Pons (tissue), 1 donor: Measurements from ENCODE around the gene FGD4.

Source experiments
- DNase-seq: peaks from one replicate; pipeline ENCODE4 v3.0.0-alpha.2; 2016; ENCODE audit warnings: low spot score

FGD4 gene

DNA sequence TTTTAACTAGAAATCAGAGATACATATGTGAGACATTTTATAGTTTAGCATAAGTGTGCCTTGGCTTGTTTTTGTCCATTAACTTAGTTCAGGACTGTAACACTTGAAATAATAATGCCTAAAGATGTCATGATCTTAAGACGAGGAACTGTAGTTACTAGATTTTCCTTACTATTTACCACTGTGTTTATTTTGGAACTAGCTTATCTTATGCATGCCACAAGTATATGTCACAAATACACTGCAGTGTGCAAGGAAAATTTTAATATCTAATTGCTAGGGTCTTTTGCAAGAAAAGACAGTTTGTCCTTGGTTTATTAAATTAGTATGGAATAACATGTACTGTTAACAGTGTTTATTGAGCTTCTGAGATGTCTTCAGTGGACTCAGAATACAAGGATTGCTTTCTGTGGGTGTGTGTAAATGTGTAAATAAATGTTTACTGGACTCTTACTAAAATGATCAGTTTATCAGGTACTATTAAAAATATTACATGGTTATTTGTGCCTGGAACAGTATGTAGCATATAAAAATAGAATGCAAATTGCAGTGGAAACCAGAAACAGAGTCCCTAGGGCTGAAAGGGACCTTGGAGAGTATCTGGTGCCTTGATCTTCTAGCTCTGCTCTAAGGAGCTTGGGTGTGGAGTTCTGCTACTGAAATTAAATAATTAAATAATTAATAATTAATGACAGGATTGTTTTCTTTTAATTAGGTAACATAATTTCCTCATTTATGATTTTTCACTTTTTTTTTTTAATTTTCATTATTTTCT, 58.1 kb downstream of the FGD4 start:
- DNase-seq: no peak

DNA sequence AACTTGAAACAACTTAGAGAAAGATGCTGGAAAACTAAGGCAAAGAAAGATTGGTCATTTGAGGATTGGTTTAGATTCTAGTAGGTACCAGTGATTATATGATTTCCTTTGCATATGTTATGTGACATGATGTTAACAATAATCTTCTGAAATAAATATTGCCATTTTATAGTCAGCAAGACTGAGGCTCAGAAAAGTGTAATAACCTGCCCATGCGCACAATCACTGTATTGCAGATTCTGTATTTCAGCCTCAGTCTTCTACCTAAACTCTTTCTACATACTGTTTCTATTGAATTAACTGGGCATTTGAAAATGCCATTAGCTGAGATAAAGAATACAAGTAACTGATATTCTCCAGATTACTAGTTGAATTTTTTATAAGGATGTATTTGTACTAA, 61.3 kb downstream of the FGD4 start:
- DNase-seq: no peak

DNA sequence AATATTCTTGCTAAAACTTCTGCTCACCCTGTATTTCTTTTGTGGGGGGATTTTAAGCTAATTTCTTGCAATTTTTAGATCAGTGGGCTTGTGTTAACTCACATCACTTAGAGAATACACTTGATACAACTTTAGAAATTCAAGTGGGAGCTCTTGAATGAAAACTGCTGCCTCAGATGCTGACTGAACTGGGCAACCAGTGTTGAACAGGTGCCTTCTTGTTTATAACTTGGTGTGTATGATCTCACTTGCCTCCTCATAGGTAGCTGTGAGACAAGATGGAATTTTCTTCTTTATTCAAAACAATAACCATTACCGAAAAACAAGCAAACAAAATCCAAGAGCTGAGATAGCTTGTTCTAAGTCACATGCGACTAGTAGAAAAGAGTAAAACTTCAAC, 63.5 kb downstream of the FGD4 start:
- no peak for DNase-seq

DNA sequence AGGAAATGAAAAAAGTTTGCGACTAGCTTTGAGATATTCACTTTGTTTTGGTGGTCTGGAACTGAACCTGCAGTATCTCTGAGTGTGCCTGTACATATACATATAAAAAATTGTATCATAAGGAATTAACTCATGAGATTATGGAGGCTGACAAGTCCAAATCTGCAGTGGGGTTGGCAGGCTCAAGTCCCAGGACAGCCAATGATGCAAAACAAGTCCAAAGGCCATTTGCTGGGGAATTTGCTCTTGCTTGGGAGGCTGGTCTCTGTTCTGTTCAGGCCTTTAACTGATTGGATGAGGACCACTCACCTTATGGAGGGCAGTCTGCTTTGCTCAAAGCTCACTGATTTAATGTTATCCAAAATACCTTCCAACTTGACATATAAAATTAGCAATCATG, 66.8 kb downstream of the FGD4 start:
- DNase-seq: no peak

DNA sequence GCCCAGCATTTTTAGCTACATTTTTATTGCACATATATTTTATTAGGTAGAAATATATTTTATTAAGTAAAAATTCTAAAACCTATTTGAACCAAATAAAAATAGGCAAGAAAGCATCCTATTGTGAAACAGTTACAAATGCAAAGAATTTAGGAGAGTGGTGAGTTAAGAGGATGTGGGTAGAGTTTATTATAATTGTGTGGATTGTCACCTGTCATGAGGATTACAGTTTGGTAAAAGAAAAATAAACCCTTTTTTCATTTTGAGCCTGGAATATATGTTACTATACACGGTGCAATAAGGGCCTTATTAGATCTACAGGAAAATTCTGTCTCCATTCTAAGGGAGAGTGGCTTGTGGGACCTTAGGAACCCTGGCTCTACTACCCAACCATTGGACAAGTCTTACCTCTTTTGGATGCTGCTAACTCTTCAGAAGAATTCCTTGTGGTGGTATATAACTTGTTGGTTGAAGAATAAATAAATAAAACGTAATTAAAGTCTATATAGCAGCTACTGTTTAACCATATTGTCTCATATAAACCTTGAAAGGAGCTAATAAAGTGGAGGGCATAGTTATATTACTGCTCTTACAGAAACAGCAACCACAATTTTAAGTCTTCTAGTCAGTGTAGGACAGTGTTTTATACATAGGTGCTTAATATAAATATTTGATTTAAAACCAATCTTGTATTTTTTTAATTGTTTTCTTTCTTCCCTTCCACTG, 67.8 kb downstream of the FGD4 start:
- DNase-seq: no peak

DNA sequence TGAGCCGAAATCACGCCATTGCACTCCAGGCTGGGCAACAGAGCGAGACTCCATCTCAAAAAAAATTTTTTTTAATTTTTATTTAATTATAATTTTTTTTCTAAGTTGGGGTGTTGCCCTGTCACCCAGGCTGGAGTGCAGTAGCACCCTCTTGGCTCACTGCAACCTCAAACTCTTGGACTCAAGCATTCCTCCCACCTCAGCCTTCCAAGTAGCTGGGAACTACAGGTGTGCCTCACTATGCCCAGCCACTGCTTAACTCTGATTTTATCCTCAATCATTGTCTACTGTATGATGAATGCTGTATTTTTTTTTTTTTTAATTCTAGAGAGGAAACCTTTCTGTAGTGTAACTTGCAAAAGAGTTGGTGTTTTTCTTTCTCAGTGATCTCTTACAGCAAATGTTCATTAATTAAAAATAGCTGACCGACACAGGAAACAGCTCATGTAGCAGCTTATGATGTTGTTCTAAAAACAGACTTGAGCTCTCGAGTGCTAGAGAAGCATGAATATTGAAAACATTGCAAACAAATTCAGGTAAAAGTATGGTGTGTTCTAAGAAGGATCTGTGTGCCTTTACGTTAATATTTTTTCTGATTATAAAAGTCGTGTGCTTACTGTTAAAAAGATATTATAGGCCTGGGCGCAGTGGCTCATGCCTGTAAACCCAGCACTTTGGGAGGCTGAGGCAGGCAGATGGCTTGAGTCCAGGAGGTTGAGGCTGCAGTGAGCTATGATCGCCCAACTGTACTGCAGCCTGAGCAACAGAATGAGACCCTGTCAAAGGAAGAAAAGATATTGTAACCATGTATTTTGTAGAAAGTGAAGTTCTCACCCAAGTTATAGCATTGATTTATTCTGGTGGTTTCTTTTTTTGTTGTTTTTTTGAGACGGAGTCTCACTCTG, 68.9 kb downstream of the FGD4 start:
- DNase-seq: no peak

DNA sequence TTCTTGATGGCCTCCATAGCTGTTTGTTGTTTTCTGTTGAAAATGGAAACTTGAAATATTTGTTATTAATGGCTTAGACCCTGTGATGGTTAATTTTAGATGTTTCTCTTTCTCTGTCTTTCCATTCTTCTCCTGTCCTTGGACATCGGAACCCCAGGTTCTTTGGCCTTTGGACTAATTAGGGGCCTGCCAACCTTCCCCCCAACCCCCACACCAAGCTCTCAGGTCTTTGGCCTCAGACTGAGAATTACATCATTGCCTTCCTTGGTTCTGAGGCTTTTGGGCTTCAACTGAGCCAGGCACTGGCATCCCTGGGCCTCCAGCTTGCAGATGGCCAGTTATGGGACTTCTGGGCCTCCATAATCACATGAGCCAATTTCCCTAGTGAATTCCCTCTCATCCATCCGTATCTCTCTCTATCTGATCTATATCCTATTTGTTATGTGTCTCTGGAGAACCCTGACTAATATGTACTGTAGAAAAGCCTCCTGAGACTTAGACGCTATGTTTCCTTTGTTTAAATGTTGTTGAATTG, 71.6 kb downstream of the FGD4 start:
- no peak for DNase-seq

DNA sequence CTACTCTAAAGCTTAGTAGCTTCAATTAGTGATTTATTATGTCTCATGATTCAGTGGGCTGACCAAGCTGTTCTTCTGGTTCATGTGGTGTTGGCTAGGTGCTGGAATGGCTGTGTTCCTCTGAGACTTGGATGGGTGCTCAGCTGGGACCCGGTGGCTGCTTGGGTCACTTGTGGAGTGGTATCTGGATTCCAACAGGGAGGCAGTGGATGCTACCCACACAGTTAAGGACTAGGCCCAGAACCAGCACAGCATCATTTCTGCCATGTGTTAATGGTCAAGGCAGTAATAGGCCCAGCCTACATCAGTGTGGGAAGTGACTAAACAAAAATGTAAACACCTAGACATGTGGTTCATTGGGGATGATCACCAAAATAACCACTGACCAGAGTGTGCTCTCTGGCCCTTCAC, 72.2 kb downstream of the FGD4 start:
- no peak for DNase-seq

DNA sequence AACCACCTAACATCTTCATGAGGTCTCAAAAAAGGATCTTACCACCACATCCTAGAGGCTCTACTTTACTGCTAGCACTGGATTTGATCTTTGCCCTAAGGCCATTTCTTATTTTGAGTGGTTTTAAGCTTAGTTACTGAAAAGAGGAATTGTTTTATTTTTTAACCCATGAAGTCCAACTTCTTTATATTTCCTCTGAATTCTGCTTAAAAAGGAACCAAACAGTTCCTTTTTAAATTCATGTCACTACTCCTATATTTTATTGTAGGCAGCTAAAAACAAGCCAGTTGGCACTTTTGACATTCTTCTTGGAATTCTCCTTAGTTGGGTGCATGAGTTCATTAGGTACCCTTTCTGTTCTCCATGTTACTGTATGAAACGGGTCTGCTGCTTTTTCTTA, 76.4 kb downstream of the FGD4 start:
- no peak for DNase-seq

DNA sequence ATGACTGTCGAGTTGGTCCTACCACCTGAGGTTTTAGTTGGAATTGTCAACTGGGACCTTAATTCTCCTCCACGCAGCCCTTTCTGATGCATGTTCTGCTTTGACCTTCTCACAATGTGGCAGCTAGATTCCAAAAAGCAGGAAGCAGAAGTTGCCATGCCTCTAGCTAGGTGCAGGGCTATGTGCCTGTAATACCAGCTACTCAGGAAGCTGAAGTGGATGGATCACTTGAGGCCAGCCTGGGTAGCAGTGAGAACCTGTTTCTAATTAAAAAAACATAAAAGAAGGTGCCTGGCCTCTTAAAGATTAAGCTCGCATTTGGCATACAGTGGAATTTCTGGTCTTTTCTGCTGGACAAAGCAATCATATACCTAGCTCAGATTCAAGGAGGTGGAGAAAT, 77.1 kb downstream of the FGD4 start:
- DNase-seq: no peak

DNA sequence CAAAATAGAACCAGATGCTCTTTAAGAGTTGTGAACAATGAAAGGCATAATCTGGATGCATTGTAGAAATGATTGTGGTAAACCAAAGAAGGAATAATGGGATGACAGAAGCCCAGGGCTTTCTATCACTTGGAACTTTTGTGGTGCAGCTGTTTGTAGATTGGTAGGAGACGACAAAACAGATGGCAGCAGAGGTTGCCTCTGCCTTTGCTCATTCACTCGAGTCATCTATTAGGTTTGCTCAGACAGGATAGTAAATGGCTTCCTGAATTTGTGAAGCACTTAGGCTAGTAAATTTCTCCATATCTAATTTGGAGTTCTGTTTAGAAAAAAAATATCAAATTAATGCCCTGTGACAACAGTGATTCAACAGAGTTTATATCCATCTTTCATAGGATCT, 78.4 kb downstream of the FGD4 start:
- no peak for DNase-seq

DNA sequence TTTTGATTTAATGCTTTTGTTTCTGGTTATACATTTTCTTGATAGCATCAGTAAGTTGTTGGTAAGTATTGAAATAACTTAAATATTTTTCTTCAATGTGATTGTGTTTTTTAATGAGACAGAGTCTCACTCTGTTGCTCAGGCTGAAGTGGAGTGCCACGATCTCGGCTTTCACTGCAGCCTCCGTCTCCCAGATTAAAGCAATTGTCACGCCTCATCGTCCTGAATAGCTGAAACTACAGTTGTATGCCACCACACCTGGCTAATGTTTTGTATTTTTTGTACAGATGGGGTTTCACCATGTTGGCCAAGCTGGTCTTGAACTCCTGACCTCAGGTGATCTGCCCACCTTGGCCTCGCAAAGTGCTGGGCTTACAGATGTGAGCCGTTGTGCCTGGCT, 78.8 kb downstream of the FGD4 start:
- no peak for DNase-seq

DNA sequence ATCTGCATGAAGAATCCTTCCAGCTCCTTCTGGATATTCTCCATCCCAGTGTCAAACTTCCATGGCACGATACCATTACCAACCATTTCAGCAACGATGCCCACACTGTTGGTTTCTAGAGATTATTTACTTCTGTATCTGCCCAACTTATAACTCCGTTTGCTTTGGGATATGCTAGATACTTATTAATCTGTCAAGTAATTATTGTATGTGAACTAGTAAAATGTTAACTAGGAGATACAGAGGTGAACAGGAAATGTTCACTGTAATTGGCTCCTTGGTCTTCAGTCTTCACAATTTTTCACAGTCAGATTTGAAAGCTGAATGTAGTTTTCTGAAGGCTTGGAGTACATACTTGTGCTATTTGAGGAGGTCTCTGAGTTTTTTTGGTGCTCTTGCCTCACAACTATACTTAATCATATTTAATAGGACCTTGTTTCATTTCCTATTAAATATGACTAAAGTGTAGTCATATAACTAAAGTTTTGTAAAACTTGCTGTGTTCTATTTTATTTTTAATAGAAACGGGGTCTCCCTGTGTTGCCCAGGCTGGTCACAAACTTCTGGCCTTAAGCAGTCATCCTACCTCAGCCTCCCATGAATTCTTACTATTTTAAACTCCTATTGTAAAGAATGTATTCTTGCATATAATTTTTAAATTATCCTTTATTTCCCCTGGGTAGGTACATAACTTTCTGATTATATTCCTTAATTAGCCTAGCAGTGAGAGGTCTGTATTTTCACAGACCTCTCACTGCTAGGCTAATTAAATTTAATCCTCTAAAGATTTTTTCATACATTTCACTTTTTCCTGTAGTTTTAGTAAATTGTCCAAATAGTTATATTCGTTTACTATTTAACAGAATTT, 79.7 kb downstream of the FGD4 start:
- no peak for DNase-seq

DNA sequence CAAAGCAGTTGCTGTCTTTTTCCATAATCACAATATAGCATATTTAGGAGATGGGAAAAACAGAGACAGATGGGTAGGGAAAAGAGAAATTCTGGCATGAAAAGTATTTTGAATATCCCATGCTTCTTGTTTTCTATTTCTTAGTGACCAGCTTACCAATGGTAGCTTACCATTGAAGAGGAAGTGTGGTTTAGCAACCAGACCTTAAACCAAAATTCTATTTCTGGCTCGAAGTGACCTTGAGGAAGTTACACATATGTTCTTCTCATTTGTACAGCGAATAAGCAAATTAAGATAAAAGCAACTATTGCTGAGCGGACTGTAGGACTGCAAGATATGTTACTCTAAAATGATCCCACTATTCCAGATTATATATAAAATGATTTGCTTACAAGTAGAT, 82.9 kb downstream of the FGD4 start:
- peak; percentile 81 for DNase-seq

DNA sequence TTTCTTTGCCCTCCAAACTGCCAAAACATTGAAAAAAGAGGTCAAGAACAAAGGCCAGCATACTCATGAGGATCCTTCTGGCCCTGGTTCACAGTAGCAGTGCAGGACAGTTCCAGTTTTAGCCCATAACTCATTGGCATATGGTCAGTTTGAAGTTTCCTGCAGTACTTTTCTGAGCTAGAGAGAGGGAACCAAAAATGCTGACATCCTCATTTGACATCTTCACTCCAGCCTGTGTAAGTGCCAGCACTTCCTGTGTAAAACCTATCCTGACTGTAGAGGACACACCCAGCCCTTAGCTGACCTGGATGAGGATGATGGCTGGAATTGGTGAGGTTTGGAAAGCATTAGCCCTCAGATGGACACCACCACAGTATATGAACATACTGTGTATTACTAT, 84.1 kb downstream of the FGD4 start:
- peak; percentile 86 for DNase-seq

DNA sequence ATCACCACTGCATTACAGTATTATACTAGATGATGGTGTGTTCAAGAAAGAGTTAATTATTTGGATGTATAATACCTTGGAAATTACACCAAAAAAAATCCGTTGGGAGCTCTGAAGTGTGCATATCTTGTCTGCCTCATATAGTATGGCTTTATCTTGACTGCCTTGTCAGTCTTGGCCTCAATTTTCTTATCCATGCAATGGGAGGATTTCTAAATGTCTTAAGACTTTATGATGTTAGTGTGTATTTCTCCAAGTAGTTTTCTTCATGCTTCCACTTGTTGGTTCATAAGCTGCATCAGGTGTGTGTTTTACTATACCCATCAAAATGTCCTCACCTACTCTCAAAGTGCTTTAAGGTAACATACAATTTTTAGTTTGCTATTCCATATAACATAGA, 84.6 kb downstream of the FGD4 start:
- no peak for DNase-seq

DNA sequence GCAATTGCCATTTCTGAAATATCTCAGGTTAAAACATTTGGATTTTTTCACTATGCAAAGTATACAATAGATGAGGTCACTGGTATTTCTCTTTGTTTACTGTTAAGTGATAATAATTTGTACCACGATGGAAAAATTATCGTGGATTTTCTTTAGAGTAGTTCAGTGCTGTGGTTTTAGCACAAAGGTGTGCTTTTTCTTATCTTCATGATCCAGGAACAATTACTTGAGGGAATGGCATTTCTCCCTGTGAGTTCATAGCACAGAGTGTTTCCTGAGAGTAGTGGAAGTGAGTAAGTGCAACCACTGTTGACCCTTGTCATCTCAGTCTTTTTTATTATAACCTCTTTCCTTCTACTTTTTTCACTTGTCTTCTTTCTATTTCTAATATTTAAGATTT, 86.8 kb downstream of the FGD4 start:
- no peak for DNase-seq

DNA sequence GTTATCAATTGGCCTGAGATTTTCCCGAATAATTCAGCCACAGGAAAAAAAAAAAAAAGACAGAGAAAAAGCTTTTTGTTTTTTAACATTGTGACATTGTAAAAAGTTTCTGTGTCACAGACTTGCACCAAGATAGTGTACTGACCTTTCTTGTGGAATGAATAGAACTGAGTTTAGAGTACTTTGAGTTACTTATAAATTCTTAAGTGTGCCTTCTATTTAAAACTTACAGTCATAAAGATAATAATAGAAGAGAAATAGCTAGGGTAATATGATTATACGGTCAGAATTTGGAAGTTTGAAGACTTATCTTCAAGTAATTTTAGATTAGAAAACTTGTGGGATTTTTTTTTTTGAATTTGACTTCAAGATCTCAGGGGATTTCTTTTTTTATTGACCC, 88.8 kb downstream of the FGD4 start:
- DNase-seq: no peak

DNA sequence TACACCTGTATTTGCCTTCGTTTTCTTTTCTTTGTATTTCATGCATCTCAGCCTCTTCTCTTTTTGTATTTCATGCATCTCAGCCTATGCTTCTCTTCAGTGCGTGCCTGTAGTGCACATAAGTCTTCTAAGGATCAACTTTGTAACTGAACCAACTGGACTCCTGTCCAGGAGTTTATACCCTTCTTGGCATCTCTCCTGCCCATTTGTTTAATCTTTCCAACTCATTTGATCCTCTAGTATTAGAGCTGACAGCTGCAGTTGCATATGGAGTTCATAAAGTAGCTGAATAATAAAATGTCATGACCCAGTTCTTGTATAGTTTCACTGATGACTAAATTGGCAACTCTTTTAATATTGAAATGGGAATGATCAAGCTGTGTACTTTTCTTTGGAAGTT, 89.7 kb downstream of the FGD4 start:
- DNase-seq: no peak

DNA sequence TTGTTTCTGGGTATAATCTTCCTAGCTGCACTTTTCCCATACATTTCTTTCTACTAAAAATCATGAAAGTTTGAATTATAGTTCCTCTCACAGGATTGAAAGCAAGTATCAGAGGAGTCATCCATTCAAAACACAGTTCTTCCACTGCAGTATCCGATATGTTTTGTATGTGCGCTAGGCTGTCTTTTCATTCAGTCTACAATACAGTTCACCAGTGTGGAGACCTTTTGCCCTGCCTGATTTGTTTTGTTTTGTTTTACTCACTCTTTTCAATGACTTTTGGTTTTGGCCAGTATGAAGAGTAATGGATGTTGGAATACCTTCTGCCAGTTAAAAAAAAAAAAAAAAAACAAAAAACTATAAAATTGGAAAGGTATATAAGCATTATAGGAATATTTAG, 91.4 kb downstream of the FGD4 start:
- DNase-seq: no peak

DNA sequence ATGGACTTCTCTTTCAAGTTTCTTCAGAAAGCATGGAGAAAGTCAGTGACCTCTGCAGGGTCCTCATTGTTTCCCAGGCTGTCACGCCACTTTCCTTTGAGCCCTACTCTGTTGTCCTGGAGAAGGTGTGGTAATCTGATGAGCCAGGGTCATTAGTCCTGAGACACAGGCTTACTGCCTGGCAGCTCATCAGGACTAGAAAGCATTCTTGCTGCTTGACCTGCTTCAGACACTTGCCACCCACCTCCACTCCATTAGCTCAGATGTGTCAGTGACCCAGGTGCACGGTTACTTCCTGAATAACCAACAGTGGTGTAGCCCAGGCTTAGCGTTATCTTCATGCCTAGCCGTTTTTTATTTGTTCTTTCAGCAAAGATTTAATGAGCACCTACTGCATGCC, 93.9 kb downstream of the FGD4 start:
- DNase-seq: no peak

DNA sequence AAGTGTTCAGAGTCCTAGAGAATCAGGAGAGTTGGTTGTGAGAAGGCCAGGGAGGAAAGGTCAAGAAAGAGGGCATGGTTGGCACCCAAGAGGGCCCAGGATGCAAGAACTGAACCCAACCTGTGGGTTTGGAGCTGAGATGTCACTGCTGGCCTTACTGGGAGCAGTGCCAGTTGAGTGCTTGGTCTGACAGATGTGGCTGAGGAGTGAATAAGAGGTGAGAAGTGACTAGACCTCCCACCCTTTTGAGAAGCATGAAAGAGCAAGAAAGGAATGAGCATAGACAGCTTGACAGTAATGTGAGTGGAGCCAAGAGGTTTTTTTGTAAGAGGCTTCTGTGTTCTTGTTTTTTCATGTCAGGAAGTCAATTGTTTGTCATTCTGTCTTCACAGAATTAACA, 95.3 kb downstream of the FGD4 start:
- DNase-seq: no peak
